Measurements from ENCODE around the gene KLHL18. TPM values are rescaled to one million over a fixed set of nuclear protein-coding genes. Genes with fewer than 3 reads are reported as not detected.
"Not testable (repeated sequence)": the region's sequence is repeated elsewhere in the genome, so short reads cannot be mapped to it uniquely, and the experiment has no call there.

Gene KLHL18
- total RNA-seq, 4 donors from 2014 or later, result 10.4 to 18.1 (median 16.5) TPM

GRCh38 chr3:47251689-47252088 is 31.1 kb upstream of the KLHL18 start:
- no peak for DNase-seq (ENCODE audit: extremely low spot score)
- Histone ChIP-seq H3K36me3 (no peaks in the 10 kb centered on the region), H3K27ac (replicated peaks in 1 of 4) (no peak overlapping the region), H3K4me3 (no peak overlapping the region), H3K27me3 (no peaks in the 10 kb centered on the region), H3K9me3 (no peaks in the 10 kb centered on the region), H3K4me1 (no peaks in the 10 kb centered on the region)
- TF ChIP-seq EP300 (IDR thresholded peaks at IDR 0.05), result no peak
- TF ChIP-seq POLR2A (IDR thresholded peaks at IDR 0.05; ENCODE audit: low read depth), result no peak
- no peak for TF ChIP-seq POLR2AphosphoS5 (IDR thresholded peaks at IDR 0.05)
- TF ChIP-seq CTCF (IDR thresholded peaks at IDR 0.05), result no peak
- intact Hi-C loops (cut with DNase I), result no loop called here
- 77% methylated on average over 5 of the region's 5 CpGs for WGBS

- H3K9me3 ChIP-seq; DNase-seq (ENCODE audit: extremely low spot score); intact Hi-C loops (cut with DNase I); H3K4me3 ChIP-seq; H3K36me3 ChIP-seq; H3K27me3 ChIP-seq; H3K4me1 ChIP-seq; H3K27ac ChIP-seq (replicated peaks in 1 of 4): not testable (repeated sequence)
- 91% methylated on average over 4 of the region's 25 CpGs for WGBS
These were observed 26.4 kb upstream of the KLHL18 start for GRCh38 chr3:47256331-47256730.

GRCh38 chr3:47259114-47259513 is 23.6 kb upstream of the KLHL18 start:
- no peaks in the 10 kb centered on the region for H3K9me3 ChIP-seq
- WGBS, result 93% methylated on average over 3 of the region's 3 CpGs
- DNase-seq (ENCODE audit: extremely low spot score), result no peak
- H3K27me3 ChIP-seq, result no peaks in the 10 kb centered on the region
- intact Hi-C loops (cut with DNase I), result no loop called here
- no peak overlapping the region for H3K27ac ChIP-seq (replicated peaks in 1 of 4)
- H3K36me3 ChIP-seq, result no peaks in the 10 kb centered on the region
- no peaks in the 10 kb centered on the region for H3K4me1 ChIP-seq
- H3K4me3 ChIP-seq, result no peak overlapping the region
- no peak for TF ChIP-seq EP300 (IDR thresholded peaks at IDR 0.05)
- TF ChIP-seq CTCF (IDR thresholded peaks at IDR 0.05), result no peak
- no peak for TF ChIP-seq POLR2AphosphoS5 (IDR thresholded peaks at IDR 0.05)
- no peak for TF ChIP-seq POLR2A (IDR thresholded peaks at IDR 0.05; ENCODE audit: low read depth)

- Histone ChIP-seq H3K36me3 (no peaks in the 10 kb centered on the region), H3K27ac (replicated peaks in 1 of 4) (no peak overlapping the region), H3K27me3 (no peaks in the 10 kb centered on the region), H3K4me1 (no peaks in the 10 kb centered on the region), H3K4me3 (no peak overlapping the region), H3K9me3 (no peaks in the 10 kb centered on the region)
- DNase-seq (ENCODE audit: extremely low spot score), result no peak
- TF ChIP-seq CTCF (IDR thresholded peaks at IDR 0.05) (no peak), POLR2A (IDR thresholded peaks at IDR 0.05; ENCODE audit: low read depth) (no peak), EP300 (IDR thresholded peaks at IDR 0.05) (no peak), POLR2AphosphoS5 (IDR thresholded peaks at IDR 0.05) (no peak)
- intact Hi-C loops (cut with DNase I), result no loop called here
- WGBS, result 85% methylated on average over 4 of the region's 4 CpGs
These were observed 22.1 kb upstream of the KLHL18 start for GRCh38 chr3:47260605-47261004.

- Histone ChIP-seq H3K36me3 (no peaks in the 10 kb centered on the region), H3K27me3 (no peaks in the 10 kb centered on the region), H3K4me1 (peaks cover 0 to 2% (median 0%) of the 10 kb centered on the region in 4 donors), H3K4me3 (no peak overlapping the region), H3K27ac (replicated peaks in 1 of 4) (no peak overlapping the region), H3K9me3 (no peaks in the 10 kb centered on the region)
- intact Hi-C loops (cut with DNase I), result no loop called here
- TF ChIP-seq CTCF (IDR thresholded peaks at IDR 0.05), result no peak
- TF ChIP-seq POLR2A (IDR thresholded peaks at IDR 0.05; ENCODE audit: low read depth), result no peak
- no peak for TF ChIP-seq EP300 (IDR thresholded peaks at IDR 0.05)
- no peak for TF ChIP-seq POLR2AphosphoS5 (IDR thresholded peaks at IDR 0.05)
- no peak for DNase-seq (ENCODE audit: extremely low spot score)
- 89% methylated on average over 3 of the region's 3 CpGs for WGBS
These were observed 21.4 kb upstream of the KLHL18 start for GRCh38 chr3:47261301-47261700.

Measured in esophagus muscularis mucosa (tissue), 4 donors.